GM12878 (cell line): Measurements from ENCODE around the gene MEP1A. TPM values are rescaled to one million over a fixed set of nuclear protein-coding genes. Genes with fewer than 3 reads are reported as not detected.

Source experiments
- ATAC-seq: fragments of 200-7000 bp; cut with Tn5 transposase; 3 replicates; pipeline ENCODE4 v1.9.1; 2020; ENCODE audit warnings: mild to moderate bottlenecking, moderate library complexity
- BruUV-seq: library from RNA; stranded (reverse); fragments of 400-500 nt; replicated peaks from 2 replicates; lab custom pipeline; 2021; lab: Mats Ljungman, UMichigan
- CTCF ChIA-PET: fragments of 300-600 bp; sonication (Branson Sonifier 250); formaldehyde crosslinking; extraction: SDS; loops from one replicate; lab custom pipeline; 2021; ENCODE audit warnings: inconsistent platforms; lab: Yijun Ruan, JAX
- POLR2A ChIA-PET: fragments of 350-600 bp; formaldehyde crosslinking; extraction: SDS; loops from one replicate; lab custom pipeline; 2021; ENCODE audit warnings: inconsistent platforms; lab: Charles Lee
- RAD21 ChIA-PET: fragments of 300-600 bp; sonication (Branson Sonifier 250); formaldehyde crosslinking; loops from one replicate; lab custom pipeline; 2023; ENCODE audit warnings: antibody characterized with exemption; ENCODE audit not compliant: unreplicated experiment; lab: Charles Lee
- SMC1A ChIA-PET: fragments of 300-600 bp; sonication (Branson Sonifier 250); formaldehyde crosslinking; loops from one replicate; lab custom pipeline; 2023; ENCODE audit not compliant: unreplicated experiment, uncharacterized antibody; lab: Charles Lee
- DNase-seq: peaks from one replicate; pipeline ENCODE4 v3.0.0-alpha.2; 2011; ENCODE audit warnings: low read depth, low spot score
- FAIRE-seq: peaks from 3 replicates; lab custom pipeline; 2011; peaks lifted over from hg19 to GRCh38; lab: Jason Lieb, UNC
- H2AFZ ChIP-seq: 2 replicates; pipeline ENCODE4 v1.6.0; 2011; ENCODE audit warnings: low read depth, low read length, control low read depth; ENCODE audit not compliant: control insufficient read depth
- H3K27ac ChIP-seq: 2 replicates; pipeline ENCODE4 v1.5.1; 2011; ENCODE audit warnings: control low read depth; ENCODE audit not compliant: control insufficient read depth, insufficient read depth
- H3K27me3 ChIP-seq, 2 experiments: replicated peaks in 1 of 2; 2 replicates each; pipeline versions ENCODE4 v1.6.0 to v1.6.1; 2011; ENCODE audit warnings: low read length in 1 of 2; ENCODE audit not compliant: control insufficient read depth in 2 of 2, insufficient read depth in 2 of 2
- H3K36me3 ChIP-seq, 2 experiments: 2 replicates each; pipeline ENCODE4 v1.5.1; 2011; ENCODE audit warnings: low read length in 1 of 2; ENCODE audit not compliant: control insufficient read depth in 2 of 2, insufficient read depth in 2 of 2
- H3K4me1 ChIP-seq: 2 replicates; pipeline ENCODE4 v1.6.1; 2011; ENCODE audit warnings: mild to moderate bottlenecking, low read length, moderate library complexity, mixed read lengths; ENCODE audit not compliant: control insufficient read depth, insufficient read depth
- H3K4me2 ChIP-seq: 2 replicates; pipeline ENCODE4 v1.6.0; 2011; ENCODE audit warnings: control low read depth; ENCODE audit not compliant: control insufficient read depth, insufficient read depth
- H3K4me3 ChIP-seq: fragments of 200-600 bp; sonication (generic); 2 replicates; pipeline ENCODE4 v1.5.1; 2016
- H3K79me2 ChIP-seq: 2 replicates; pipeline ENCODE4 v1.6.0; 2011; ENCODE audit warnings: low read length; ENCODE audit not compliant: control insufficient read depth, insufficient read depth
- H3K9ac ChIP-seq: 2 replicates; pipeline ENCODE4 v1.8.0; 2011; ENCODE audit warnings: low read length, control low read depth, mixed read lengths; ENCODE audit not compliant: control insufficient read depth, insufficient read depth
- H3K9me3 ChIP-seq: replicated peaks from 3 replicates; pipeline ENCODE4 v1.5.1; 2011; ENCODE audit warnings: mild to moderate bottlenecking, low read length; ENCODE audit not compliant: control insufficient read depth, insufficient read depth
- H4K20me1 ChIP-seq: 2 replicates; pipeline ENCODE4 v1.6.0; 2011; ENCODE audit not compliant: control insufficient read depth, insufficient read depth
- FOXK2 ChIP-seq: fragments of 450-650 bp; IDR thresholded peaks from 2 replicates; pipeline ENCODE4 v1.6.1; 2017; ENCODE audit warnings: mild to moderate bottlenecking, moderate library complexity
- PAX8 ChIP-seq: fragments of 450-650 bp; IDR thresholded peaks from 2 replicates; pipeline ENCODE4 v1.6.1; 2017; ENCODE audit warnings: mild to moderate bottlenecking, moderate library complexity
- PML ChIP-seq: IDR thresholded peaks from 2 replicates; pipeline ENCODE4 v1.6.1; 2012; ENCODE audit warnings: low read length, inconsistent platforms
- RUNX3 ChIP-seq: IDR thresholded peaks from 2 replicates; pipeline ENCODE4 v1.6.1; 2012; ENCODE audit warnings: low read length, inconsistent platforms
- SMC3 ChIP-seq: IDR thresholded peaks from 2 replicates; pipeline ENCODE4 v1.6.1; 2011; ENCODE audit warnings: low read length, improper control_type of control experiment, borderline replicate concordance
- SPI1 ChIP-seq: IDR thresholded peaks from 2 replicates; pipeline ENCODE4 v1.6.1; 2011; ENCODE audit warnings: low read depth, mild to moderate bottlenecking, low read length, moderate library complexity, borderline replicate concordance; ENCODE audit not compliant: insufficient read depth
- WRNIP1 ChIP-seq: IDR thresholded peaks from 2 replicates; pipeline ENCODE4 v1.6.1; 2011; ENCODE audit warnings: low read depth, low read length, improper control_type of control experiment, borderline replicate concordance
- ZBTB4 ChIP-seq: fragments of 450-650 bp; formaldehyde crosslinking; IDR thresholded peaks from 2 replicates; pipeline ENCODE4 v1.4.0; 2022; ENCODE audit warnings: mild to moderate bottlenecking, moderate library complexity
- WGBS: methylation state at CpG from one replicate; pipeline ENCODE4 v1.1.6; 2016; ENCODE audit warnings: low lambda C conversion rate; ENCODE audit not compliant: insufficient replicate concordance, insufficient coverage; ENCODE audit errors: missing lambda C conversion rate; 5-methylcytosine and 5-hydroxymethylcytosine counted together
- in situ Hi-C: fragments of 300-500 bp; cut with MboI; formaldehyde crosslinking; loops from 9 replicates; pipeline ENCODE4 v1.14.3; 2018; ENCODE audit warnings: mixed read lengths
- intact Hi-C: fragments of 100-400 bp; cut with micrococcal nuclease; formaldehyde crosslinking; loops from one replicate; pipeline ENCODE4 v1.14.2; 2022; ENCODE audit not compliant: unreplicated experiment
- polyA plus RNA-seq, 11 experiments: library from polyadenylated mRNA; depleted of rRNA in 4 of 11; unstranded in 6 of 11; stranded (reverse) in 5 of 11; fragments of >200 nt; fragmentation: Nextera tagmentation in 4 of 11; fragmentation: Illumina TruSeq in 1 of 11; extraction: Ambion mirVana in 4 of 11; extraction: Trizol in 1 of 11; gene quantifications; 1 replicate in 1 of 11; 2 replicates in 10 of 11; pipeline versions ENCODE4 v1.2.1 to v1.2.3, GENCODE V29; 2011 to 2016; ENCODE audit warnings: inconsistent platforms in 2 of 11, missing spikeins in 2 of 11, low read depth in 1 of 11
- total RNA-seq, 4 experiments: library from RNA; depleted of rRNA in 3 of 4; stranded (reverse); fragments of >200 nt in 3 of 4; fragmentation: Illumina TruSeq in 1 of 4; extraction: Trizol in 1 of 4; gene quantifications; 2 replicates each; pipeline versions ENCODE4 v1.2.1 to v1.2.3, GENCODE V29; 2013 to 2021

Gene MEP1A
- total and polyA plus RNA-seq, 10 of the 15 experiments (the other 5 are each of a cell fraction or from before 2014, with no cell fraction given) = not detected

DNA sequence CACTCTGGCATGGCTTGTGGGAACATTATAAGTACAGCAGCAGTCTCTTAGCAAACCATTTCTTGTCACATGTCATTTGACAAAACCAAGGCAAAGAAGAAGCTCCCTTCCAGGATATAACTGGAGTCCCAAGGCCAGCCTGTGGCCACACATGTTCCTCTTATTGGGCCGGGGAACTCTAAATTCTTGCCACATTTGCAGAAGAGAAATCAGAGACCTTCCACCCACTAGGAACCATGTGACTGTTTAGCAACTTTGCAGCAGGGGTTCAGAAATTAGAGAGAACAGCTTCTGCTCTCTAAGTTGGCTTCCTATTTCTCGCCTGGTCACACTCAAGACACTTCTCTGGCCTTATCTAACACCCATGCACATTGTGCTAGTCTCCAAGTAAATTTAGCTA is 20.4 kb upstream of the MEP1A start:
- TF ChIP-seq FOXK2 = no peak
- no peak for TF ChIP-seq PML
- TF ChIP-seq SPI1 = peak; percentile 47; the same call in 1 of the 2 replicates
- TF ChIP-seq PAX8 = no peak
- TF ChIP-seq SMC3 = no peak
- TF ChIP-seq RUNX3 = peak; percentile 7; the same call in 1 of the 2 replicates
- no peak for TF ChIP-seq ZBTB4
- TF ChIP-seq WRNIP1 = no peak
- no peak overlapping the region for H3K27ac ChIP-seq
- no peaks in the 10 kb centered on the region for H3K27me3 ChIP-seq
- peak; percentile 9 for DNase-seq
- no peaks in the 10 kb centered on the region for H3K79me2 ChIP-seq
- no peaks in the 10 kb centered on the region for H3K9me3 ChIP-seq
- RAD21 ChIA-PET = no interaction called here
- H3K4me2 ChIP-seq = no peak overlapping the region
- POLR2A ChIA-PET = no interaction called here
- no peak overlapping the region for H3K4me3 ChIP-seq
- 0% methylated on average over 2 of the region's 2 CpGs for WGBS
- no peaks in the 10 kb centered on the region for H3K36me3 ChIP-seq
- ATAC-seq = no peak; the same call in 2 of the 3 replicates
- intact Hi-C loops = no loop called here
- in situ Hi-C loops = loop anchor here (10.0 kb wide), 1 partner anchor 348 kb away; no protein-coding TSS in a partner anchor
- H3K9ac ChIP-seq = no peak overlapping the region
- no peak overlapping the region for H2AFZ ChIP-seq
- no peak for FAIRE-seq
- no peaks in the 10 kb centered on the region for H3K4me1 ChIP-seq
- CTCF ChIA-PET = no interaction called here
- SMC1A ChIA-PET = no interaction called here
- H4K20me1 ChIP-seq = no peaks in the 10 kb centered on the region
- BruUV-seq = no TSS peak
